HEK293 (cell line): ENCODE results near the gene RTN4IP1.

Experiments used
- CTCF ChIA-PET: fragments of 350-600 bp; formaldehyde crosslinking; extraction: SDS; loops from one replicate; lab custom pipeline; 2021; ENCODE audit warnings: antibody characterized with exemption; lab: Yijun Ruan, JAX
- POLR2A ChIA-PET: fragments of 300-600 bp; formaldehyde crosslinking; extraction: SDS; loops from one replicate; lab custom pipeline; 2020; ENCODE audit warnings: antibody characterized with exemption, inconsistent platforms; lab: Yijun Ruan, JAX
- H3K27ac ChIP-seq: fragments of 200-500 bp; sonication (Bioruptor generic); 2 replicates; pipeline ENCODE4 v1.5.1; 2014; ENCODE audit warnings: low read depth, low read length, control low read depth, inconsistent platforms; ENCODE audit errors: extremely low read depth
- H3K36me3 ChIP-seq, 2 experiments: fragments of 200-500 bp in 1 of 2; sonication (Bioruptor generic) in 1 of 2; 1 replicate in 1 of 2; 2 replicates in 1 of 2; pipeline ENCODE4 v1.5.1; 2014 to 2017; ENCODE audit warnings: inconsistent platforms in 2 of 2, low read length in 2 of 2; ENCODE audit not compliant: control insufficient read depth in 2 of 2, insufficient read depth in 1 of 2
- H3K4me1 ChIP-seq: fragments of 200-500 bp; sonication (Bioruptor generic); 2 replicates; pipeline ENCODE4 v1.5.1; 2014; ENCODE audit warnings: mild to moderate bottlenecking, low read length, inconsistent platforms; ENCODE audit not compliant: control insufficient read depth, insufficient read depth
- H3K4me3 ChIP-seq: 2 replicates; pipeline ENCODE4 v1.5.1; 2011; ENCODE audit warnings: low read depth, mild to moderate bottlenecking, control low read depth, low read length, moderate library complexity
- H3K9me3 ChIP-seq: fragments of 200-500 bp; sonication (Bioruptor generic); 2 replicates; pipeline ENCODE4 v1.5.1; 2014; ENCODE audit warnings: low read depth, low read length, inconsistent platforms; ENCODE audit not compliant: control insufficient read depth, insufficient read depth
- HIC1 ChIP-seq: fragments of 450-650 bp; formaldehyde crosslinking; IDR thresholded peaks from 2 replicates; pipeline ENCODE4 v1.5.1; 2016; ENCODE audit warnings: missing biosample characterization, missing genetic modification characterization
- KLF8 ChIP-seq: fragments of 450-650 bp; formaldehyde crosslinking; IDR thresholded peaks from 2 replicates; pipeline ENCODE4 v1.5.1; 2016; ENCODE audit warnings: missing biosample characterization, missing genetic modification characterization
- KLF9 ChIP-seq: fragments of 450-650 bp; formaldehyde crosslinking; IDR thresholded peaks from 2 replicates; pipeline ENCODE4 v1.5.1; 2016; ENCODE audit warnings: missing biosample characterization, missing genetic modification characterization, low read depth
- MZF1 ChIP-seq: fragments of 450-650 bp; formaldehyde crosslinking; IDR thresholded peaks from 2 replicates; pipeline ENCODE4 v1.5.1; 2017; ENCODE audit warnings: missing biosample characterization, missing genetic modification characterization, borderline replicate concordance
- OSR2 ChIP-seq: fragments of 450-650 bp; formaldehyde crosslinking; IDR thresholded peaks from 2 replicates; pipeline ENCODE4 v1.5.1; 2016; ENCODE audit warnings: missing biosample characterization, missing genetic modification characterization
- RBAK ChIP-seq: fragments of 450-650 bp; formaldehyde crosslinking; IDR thresholded peaks from 2 replicates; pipeline ENCODE4 v1.5.1; 2016; ENCODE audit warnings: missing biosample characterization, missing genetic modification characterization
- SCRT2 ChIP-seq: fragments of 450-650 bp; formaldehyde crosslinking; IDR thresholded peaks from 2 replicates; pipeline ENCODE4 v1.5.1; 2016; ENCODE audit warnings: missing biosample characterization, missing genetic modification characterization
- ZNF16 ChIP-seq: fragments of 450-650 bp; formaldehyde crosslinking; IDR thresholded peaks from 2 replicates; pipeline ENCODE4 v1.5.1; 2016; ENCODE audit warnings: low read depth, missing biosample characterization, missing genetic modification characterization
- ZNF2 ChIP-seq: fragments of 450-650 bp; formaldehyde crosslinking; IDR thresholded peaks from 2 replicates; pipeline ENCODE4 v1.5.1; 2016; ENCODE audit warnings: missing biosample characterization, missing genetic modification characterization
- ZNF211 ChIP-seq: fragments of 450-650 bp; formaldehyde crosslinking; IDR thresholded peaks from 2 replicates; pipeline ENCODE4 v1.5.1; 2016; ENCODE audit warnings: low read depth, missing biosample characterization, missing genetic modification characterization
- ZNF214 ChIP-seq: fragments of 450-650 bp; formaldehyde crosslinking; IDR thresholded peaks from 2 replicates; pipeline ENCODE4 v1.5.1; 2017; ENCODE audit warnings: missing biosample characterization, mild to moderate bottlenecking, missing genetic modification characterization, borderline replicate concordance
- ZNF350 ChIP-seq: fragments of 450-650 bp; formaldehyde crosslinking; IDR thresholded peaks from 2 replicates; pipeline ENCODE4 v1.5.0; 2017; ENCODE audit warnings: missing biosample characterization, mild to moderate bottlenecking, missing genetic modification characterization
- ZNF513 ChIP-seq: fragments of 450-650 bp; IDR thresholded peaks from 2 replicates; pipeline ENCODE4 v1.5.1; 2018; ENCODE audit warnings: missing biosample characterization, missing genetic modification characterization
- ZNF518A ChIP-seq: fragments of 450-650 bp; formaldehyde crosslinking; conservative IDR thresholded peaks from 2 replicates; pipeline ENCODE4 v1.5.1; 2016; ENCODE audit warnings: low read depth, missing biosample characterization, missing genetic modification characterization
- ZNF571 ChIP-seq: fragments of 450-650 bp; formaldehyde crosslinking; IDR thresholded peaks from 2 replicates; pipeline ENCODE4 v1.5.0; 2017; ENCODE audit warnings: missing biosample characterization, missing genetic modification characterization
- ZNF621 ChIP-seq: fragments of 450-650 bp; formaldehyde crosslinking; IDR thresholded peaks from 2 replicates; pipeline ENCODE4 v1.5.1; 2017; ENCODE audit warnings: missing biosample characterization, missing genetic modification characterization
- ZNF626 ChIP-seq: fragments of 450-650 bp; sonication (Bioruptor Pico); formaldehyde crosslinking; IDR thresholded peaks from 2 replicates; pipeline ENCODE4 v1.5.1; 2018; ENCODE audit warnings: missing biosample characterization, missing genetic modification characterization, inconsistent platforms
- ZNF830 ChIP-seq: fragments of 450-650 bp; IDR thresholded peaks from 2 replicates; pipeline ENCODE4 v1.5.0; 2018; ENCODE audit warnings: missing biosample characterization, missing genetic modification characterization, low read depth, mild to moderate bottlenecking, moderate library complexity

RTN4IP1 gene

GRCh38 chr6:106538145-106538544, 91.2 kb downstream of the RTN4IP1 start:
- CTCF ChIA-PET, result interaction anchor here (0.9 kb wide), 1 partner anchor 177 kb away, joined by 3 read pairs; no protein-coding TSS in a partner anchor

GRCh38 chr6:106537662-106538061, 91.6 kb downstream of the RTN4IP1 start:
- Histone ChIP-seq H3K27ac (no peak overlapping the region), H3K4me1 (no peaks in the 10 kb centered on the region)
- CTCF ChIA-PET, result interaction anchor here (0.8 to 1.7 kb wide), 3 partner anchors 25 to 177 kb away, joined by 3 to 9 read pairs (median 3); no protein-coding TSS in a partner anchor
- no peak for TF ChIP-seq ZNF830 (tag by site-specific recombination)
- no peak for TF ChIP-seq ZNF621
- no peak for TF ChIP-seq SCRT2 (tag by site-specific recombination)
- TF ChIP-seq KLF9 (tag by site-specific recombination), result no peak
- no peak for TF ChIP-seq ZNF2 (tag by site-specific recombination)
- TF ChIP-seq ZNF571, result no peak
- TF ChIP-seq OSR2 (tag by site-specific recombination), result no peak
- TF ChIP-seq ZNF211 (tag by site-specific recombination), result no peak
- TF ChIP-seq KLF8, result no peak
- TF ChIP-seq ZNF518A (tag by site-specific recombination), result no peak
- TF ChIP-seq ZNF513, result no peak
- TF ChIP-seq ZNF16, result no peak
- no peak for TF ChIP-seq MZF1 (tag by site-specific recombination)
- TF ChIP-seq ZNF626 (tag by site-specific recombination), result no peak
- no peak for TF ChIP-seq ZNF350 (tag by site-specific recombination)
- TF ChIP-seq, all 188 proteins: peak for 0
- Histone ChIP-seq H3K36me3 (no peaks in the 10 kb centered on the region), H3K9me3 (no peaks in the 10 kb centered on the region), H3K4me3 (no peak overlapping the region)
- POLR2A ChIA-PET, result no interaction called here

More at GRCh38 chr6:106538145-106538544, 91.2 kb downstream of the RTN4IP1 start:
- Histone ChIP-seq H3K36me3 (no peaks in the 10 kb centered on the region), H3K27ac (no peak overlapping the region), H3K4me3 (no peak overlapping the region), H3K4me1 (no peaks in the 10 kb centered on the region), H3K9me3 (no peaks in the 10 kb centered on the region)
- POLR2A ChIA-PET, result no interaction called here
- TF ChIP-seq ZNF214 (tag by site-specific recombination) (no peak), RBAK (no peak), HIC1 (tag by site-specific recombination) (no peak)
